Mucosa of stomach (tissue), 1 donor: ENCODE data around the gene TCP1.
"Not testable (repeated sequence)": the region's sequence is repeated elsewhere in the genome, so short reads cannot be mapped to it uniquely, and the experiment has no call there.

Experiments
- H3K27me3 ChIP-seq: one replicate; pipeline ENCODE4 v1.7.0; 2013; ENCODE audit warnings: mild to moderate bottlenecking, low read length; ENCODE audit not compliant: control insufficient read depth, insufficient read depth
- H3K36me3 ChIP-seq: one replicate; pipeline ENCODE4 v1.7.0; 2013; ENCODE audit warnings: low read length; ENCODE audit not compliant: control insufficient read depth, insufficient read depth
- H3K4me1 ChIP-seq: one replicate; pipeline ENCODE4 v1.7.0; 2013; ENCODE audit warnings: mild to moderate bottlenecking, low read length; ENCODE audit not compliant: control insufficient read depth, insufficient read depth
- H3K4me3 ChIP-seq: one replicate; pipeline ENCODE4 v1.7.0; 2013; ENCODE audit warnings: low read length
- H3K9ac ChIP-seq: one replicate; pipeline ENCODE4 v1.7.0; 2013; ENCODE audit warnings: mild to moderate bottlenecking, low read length, moderate library complexity
- H3K9me3 ChIP-seq: one replicate; pipeline ENCODE4 v1.7.0; 2013; ENCODE audit warnings: mild to moderate bottlenecking, low read length, moderate library complexity; ENCODE audit not compliant: control insufficient read depth
- donor health status: Pancreatic carcinoma.

TCP1 gene

GRCh38 chr6:159745081-159745480 lies 44.3 kb downstream of the TCP1 start:
- H3K9ac ChIP-seq, result no peak overlapping the region
- no peaks in the 10 kb centered on the region for H3K4me1 ChIP-seq
- no peaks in the 10 kb centered on the region for H3K36me3 ChIP-seq
- no peaks in the 10 kb centered on the region for H3K9me3 ChIP-seq
- H3K27me3 ChIP-seq, result no peaks in the 10 kb centered on the region
- no peak overlapping the region for H3K4me3 ChIP-seq

- no peaks in the 10 kb centered on the region for H3K27me3 ChIP-seq
- no peaks in the 10 kb centered on the region for H3K36me3 ChIP-seq
- H3K9ac ChIP-seq, result no peak overlapping the region
- H3K4me3 ChIP-seq, result no peak overlapping the region
- no peaks in the 10 kb centered on the region for H3K9me3 ChIP-seq
- no peaks in the 10 kb centered on the region for H3K4me1 ChIP-seq
These were observed 47.2 kb downstream of the TCP1 start for GRCh38 chr6:159742165-159742564.

- Histone ChIP-seq H3K4me1 (no peaks in the 10 kb centered on the region), H3K27me3 (no peaks in the 10 kb centered on the region), H3K36me3 (no peaks in the 10 kb centered on the region), H3K9me3 (no peaks in the 10 kb centered on the region), H3K9ac (no peak overlapping the region), H3K4me3 (no peak overlapping the region)
These were observed 50.1 kb downstream of the TCP1 start for GRCh38 chr6:159739341-159739740.

GRCh38 chr6:159736908-159737307 lies 52.5 kb downstream of the TCP1 start:
- Histone ChIP-seq H3K27me3 (no peaks in the 10 kb centered on the region), H3K9ac (no peak overlapping the region), H3K4me1 (no peaks in the 10 kb centered on the region), H3K4me3 (no peak overlapping the region), H3K36me3 (no peaks in the 10 kb centered on the region), H3K9me3 (no peaks in the 10 kb centered on the region)

- not testable (repeated sequence) for H3K4me1 ChIP-seq, H3K9ac ChIP-seq, H3K9me3 ChIP-seq, H3K36me3 ChIP-seq, H3K27me3 ChIP-seq, H3K4me3 ChIP-seq
These were observed 56.0 kb downstream of the TCP1 start for GRCh38 chr6:159733395-159733794.

GRCh38 chr6:159732550-159732949 lies 56.9 kb downstream of the TCP1 start:
- not testable (repeated sequence) for H3K4me3 ChIP-seq, H3K9me3 ChIP-seq, H3K36me3 ChIP-seq, H3K4me1 ChIP-seq, H3K27me3 ChIP-seq, H3K9ac ChIP-seq

- Histone ChIP-seq H3K9ac (no peak overlapping the region), H3K27me3 (no peaks in the 10 kb centered on the region), H3K4me1 (peaks cover 3% of the 10 kb centered on the region), H3K9me3 (no peaks in the 10 kb centered on the region), H3K4me3 (no peak overlapping the region), H3K36me3 (no peaks in the 10 kb centered on the region)
These were observed 59.1 kb downstream of the TCP1 start for GRCh38 chr6:159730332-159730676.

- H3K9ac ChIP-seq, result no peak overlapping the region
- no peaks in the 10 kb centered on the region for H3K36me3 ChIP-seq
- H3K9me3 ChIP-seq, result no peaks in the 10 kb centered on the region
- no peaks in the 10 kb centered on the region for H3K27me3 ChIP-seq
- no peak overlapping the region for H3K4me3 ChIP-seq
- H3K4me1 ChIP-seq, result peaks cover 3% of the 10 kb centered on the region
These were observed 59.6 kb downstream of the TCP1 start for GRCh38 chr6:159729598-159730331.

- Histone ChIP-seq H3K9me3 (no peaks in the 10 kb centered on the region), H3K4me3 (peak overlapping the region; percentile 68), H3K27me3 (no peaks in the 10 kb centered on the region), H3K36me3 (no peaks in the 10 kb centered on the region), H3K4me1 (peaks cover 3% of the 10 kb centered on the region), H3K9ac (peak overlapping the region; percentile 97)
These were observed 60.9 kb downstream of the TCP1 start for GRCh38 chr6:159728531-159728964.
